H7 (cell line): ENCODE measurements around the gene OR51A2. TPM values are rescaled to one million over a fixed set of nuclear protein-coding genes. Genes with fewer than 3 reads are reported as not detected.
A peak's percentile ranks its signal among the peaks of the same experiment; 100 is the strongest.
"Not testable (repeated sequence)": the region's sequence is repeated elsewhere in the genome, so short reads cannot be mapped to it uniquely, and the experiment has no call there.

Source experiments
- DNase-seq: peaks from one replicate; pipeline ENCODE4 v3.0.0; 2012
- H3K27me3 ChIP-seq: 2 replicates; pipeline ENCODE4 v1.6.0; 2011; ENCODE audit warnings: mild to moderate bottlenecking, low read length; ENCODE audit not compliant: control insufficient read depth, insufficient read depth
- H3K36me3 ChIP-seq: replicated peaks from 2 replicates; pipeline ENCODE4 v1.5.1; 2011; ENCODE audit warnings: low read length; ENCODE audit not compliant: control insufficient read depth, insufficient read depth
- H3K4me3 ChIP-seq: 2 replicates; pipeline ENCODE4 v1.5.1; 2011; ENCODE audit warnings: low read depth, mild to moderate bottlenecking, control low read depth, low read length, moderate library complexity; ENCODE audit not compliant: insufficient read depth
- total RNA-seq: library from RNA; depleted of rRNA; stranded (reverse); fragments of >200 nt; shearing (Covaris generic); gene quantifications from 2 replicates; pipeline ENCODE4 v1.2.3, GENCODE V29; 2014; rRNA removed

OR51A2 gene, protein sequence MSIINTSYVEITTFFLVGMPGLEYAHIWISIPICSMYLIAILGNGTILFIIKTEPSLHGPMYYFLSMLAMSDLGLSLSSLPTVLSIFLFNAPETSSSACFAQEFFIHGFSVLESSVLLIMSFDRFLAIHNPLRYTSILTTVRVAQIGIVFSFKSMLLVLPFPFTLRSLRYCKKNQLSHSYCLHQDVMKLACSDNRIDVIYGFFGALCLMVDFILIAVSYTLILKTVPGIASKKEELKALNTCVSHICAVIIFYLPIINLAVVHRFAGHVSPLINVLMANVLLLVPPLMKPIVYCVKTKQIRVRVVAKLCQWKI
- not detected in 2 replicates for total RNA-seq

GRCh38 chr11:4955613-4956012, at the start of gene OR51A2:
Gene OR51A2 (minus strand): TSS chr11:4955713. CDS start chr11:4955713, 0 bp downstream.
- H3K4me3 ChIP-seq, H3K36me3 ChIP-seq, H3K27me3 ChIP-seq, DNase-seq: not testable (repeated sequence)

GRCh38 chr11:5004424-5005274, 49.1 kb upstream of the OR51A2 start:
- no peaks in the 10 kb centered on the region for H3K27me3 ChIP-seq
- no peaks in the 10 kb centered on the region for H3K36me3 ChIP-seq
- no peak overlapping the region for H3K4me3 ChIP-seq
- peak; percentile 4 for DNase-seq

DNA sequence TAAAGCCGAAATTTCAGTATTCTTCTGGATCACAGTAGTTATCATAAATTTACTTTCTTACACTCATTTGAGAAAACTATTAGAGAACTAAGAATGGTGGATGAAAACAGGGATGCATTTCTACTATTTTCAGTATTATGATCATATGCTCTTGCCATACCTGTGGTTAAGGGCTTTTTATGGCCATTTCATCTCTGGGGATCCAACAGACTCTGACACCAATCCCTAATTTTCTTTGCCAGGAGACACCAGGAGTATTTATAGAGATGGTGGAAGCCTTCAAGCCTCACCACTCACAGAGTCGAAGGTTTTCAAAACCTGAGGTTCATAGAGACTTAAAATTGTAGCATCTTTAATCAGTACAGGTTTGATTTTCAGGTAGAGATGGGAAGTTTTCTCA, 39.0 kb upstream of the OR51A2 start, which contains the start of gene OR51L1:
OR51L1 (plus strand) TSS at position 301 of the 400 bp plus-strand sequence. CDS start 4,132 bp downstream, outside the sequence.
- no peaks in the 10 kb centered on the region for H3K27me3 ChIP-seq
- no peak within 1 kb of the TSS for H3K4me3 ChIP-seq
- DNase-seq = no peak
- no peaks in the 10 kb centered on the region for H3K36me3 ChIP-seq

DNA sequence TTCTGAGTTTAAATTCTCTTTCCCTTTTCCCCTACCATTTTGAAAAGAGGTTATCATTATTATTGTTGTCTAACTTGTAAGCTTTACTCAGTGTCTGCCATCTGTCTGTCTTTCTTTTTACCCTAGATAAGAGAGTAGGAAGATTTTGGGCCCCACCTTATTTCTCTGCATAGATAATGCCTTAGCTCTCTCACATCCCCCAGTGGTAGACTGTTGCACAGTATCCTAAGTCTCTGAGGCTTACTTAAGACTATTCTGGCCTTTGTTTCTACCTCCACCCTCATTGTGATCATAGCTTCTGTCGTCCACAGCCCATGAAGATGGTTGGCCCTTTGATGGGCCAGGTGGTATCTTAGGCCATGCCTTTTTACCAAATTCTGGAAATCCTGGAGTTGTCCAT, 35.5 kb upstream of the OR51A2 start:
- Histone ChIP-seq H3K4me3 (no peak overlapping the region), H3K27me3 (no peaks in the 10 kb centered on the region), H3K36me3 (no peaks in the 10 kb centered on the region)
- DNase-seq = peak; percentile 3

GRCh38 chr11:4983841-4984240, 28.3 kb upstream of the OR51A2 start:
- H3K27me3 ChIP-seq = no peaks in the 10 kb centered on the region
- no peak for DNase-seq
- no peak overlapping the region for H3K4me3 ChIP-seq
- no peaks in the 10 kb centered on the region for H3K36me3 ChIP-seq

DNA sequence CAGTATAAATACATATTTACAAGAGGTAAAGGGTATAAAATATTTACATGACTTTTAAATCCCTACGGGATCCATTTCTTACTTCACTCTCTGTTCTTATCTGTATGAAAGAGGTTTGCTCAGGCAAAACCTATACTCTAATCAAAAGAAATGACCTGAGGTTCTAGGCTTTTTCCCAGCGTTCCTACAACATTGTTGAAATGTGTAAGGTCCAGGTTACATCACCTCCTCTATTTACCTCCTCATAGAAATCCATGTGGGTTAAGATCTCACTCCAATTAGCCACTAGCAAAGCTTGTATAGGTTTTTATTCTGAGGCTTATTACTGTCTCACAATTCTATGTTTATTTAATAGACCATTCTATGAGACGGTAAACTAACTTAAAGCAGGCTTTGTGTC, 27.2 kb upstream of the OR51A2 start:
- no peak for DNase-seq
- Histone ChIP-seq H3K27me3 (no peaks in the 10 kb centered on the region), H3K36me3 (no peaks in the 10 kb centered on the region), H3K4me3 (no peak overlapping the region)

GRCh38 chr11:4979036-4979435, 23.5 kb upstream of the OR51A2 start:
- Histone ChIP-seq H3K36me3 (no peaks in the 10 kb centered on the region), H3K27me3 (no peaks in the 10 kb centered on the region), H3K4me3 (no peak overlapping the region)
- no peak for DNase-seq

DNA sequence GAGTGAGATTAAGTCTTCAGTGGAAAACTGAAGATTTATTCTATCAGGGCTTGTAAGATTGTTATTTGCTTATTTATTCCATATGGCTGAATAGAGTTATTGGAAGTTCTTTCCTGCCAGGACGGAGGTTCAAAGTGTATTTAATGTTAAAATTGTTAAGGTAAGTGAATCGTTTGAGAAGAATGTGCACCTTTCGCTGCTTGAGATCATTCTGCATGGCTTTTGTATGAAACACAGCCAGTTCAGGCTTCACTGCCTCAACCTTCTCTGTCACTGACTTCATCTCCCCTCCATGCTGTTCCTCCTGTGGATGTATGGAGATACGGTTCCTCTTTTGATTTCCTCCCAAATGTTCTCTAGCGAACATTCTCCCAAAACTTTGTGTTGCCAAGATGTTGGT, 19.9 kb upstream of the OR51A2 start:
- Histone ChIP-seq H3K4me3 (no peak overlapping the region), H3K27me3 (no peaks in the 10 kb centered on the region), H3K36me3 (no peaks in the 10 kb centered on the region)
- DNase-seq = no peak

- Histone ChIP-seq H3K36me3 (no peaks in the 10 kb centered on the region), H3K27me3 (no peaks in the 10 kb centered on the region), H3K4me3 (no peak overlapping the region)
- no peak for DNase-seq
Measured at GRCh38 chr11:4962816-4963215, 7.3 kb upstream of the OR51A2 start.

DNA sequence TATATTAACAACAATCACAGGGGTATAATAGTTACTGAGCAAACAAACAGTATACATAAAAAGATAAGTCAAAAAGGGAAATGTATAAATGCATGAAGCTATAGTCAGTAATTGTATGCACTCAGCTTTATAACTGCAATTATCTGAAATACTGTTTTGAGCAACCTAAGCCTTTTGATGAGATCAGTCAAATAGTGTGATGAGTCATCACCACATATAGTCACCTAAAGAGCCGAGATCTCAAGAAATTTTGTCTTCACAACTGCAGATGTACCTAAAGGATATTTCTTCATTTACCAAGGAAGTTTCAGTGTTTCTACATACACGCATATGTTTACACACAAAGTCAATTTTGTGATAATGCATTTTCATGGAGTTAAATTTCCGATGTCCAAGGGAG, 5.4 kb upstream of the OR51A2 start:
- Histone ChIP-seq H3K27me3 (no peaks in the 10 kb centered on the region), H3K36me3 (no peaks in the 10 kb centered on the region), H3K4me3 (no peak overlapping the region)
- DNase-seq = no peak

GRCh38 chr11:4957396-4957795, 1.9 kb upstream of the OR51A2 start:
- Histone ChIP-seq H3K36me3 (no peaks in the 10 kb centered on the region), H3K4me3 (no peak overlapping the region), H3K27me3 (no peaks in the 10 kb centered on the region)
- DNase-seq = no peak

- no peak for DNase-seq
- no peak within 1 kb of the TSS for H3K4me3 ChIP-seq
- H3K36me3 ChIP-seq = no peaks in the 10 kb centered on the region
- no peaks in the 10 kb centered on the region for H3K27me3 ChIP-seq
Measured at GRCh38 chr11:4947505-4947904, 8.0 kb downstream of the OR51A2 start, which contains the start of gene OR51A4. Gene OR51A4 (minus strand): TSS chr11:4947605. CDS start chr11:4947100, 505 bp downstream.

DNA sequence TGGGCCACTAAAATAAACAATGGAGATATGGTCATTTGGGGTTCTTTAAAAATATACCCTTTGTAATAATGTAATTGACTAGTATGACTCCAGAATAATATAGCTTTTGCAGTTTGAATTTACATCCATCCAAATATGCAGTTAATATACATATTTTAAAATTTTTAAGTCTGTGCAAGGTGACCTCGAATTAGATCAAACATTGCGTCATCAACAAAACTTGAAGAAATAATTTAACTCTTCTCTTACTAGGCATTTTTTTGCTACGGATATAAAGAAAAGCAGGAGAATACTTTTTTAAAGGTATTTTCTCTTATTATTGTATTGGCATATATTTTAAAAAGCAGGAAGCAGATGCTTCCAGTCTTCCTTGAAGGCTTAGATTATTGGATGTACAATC, 18.8 kb downstream of the OR51A2 start:
- no peak overlapping the region for H3K4me3 ChIP-seq
- H3K36me3 ChIP-seq = no peaks in the 10 kb centered on the region
- H3K27me3 ChIP-seq = no peaks in the 10 kb centered on the region
- DNase-seq = no peak

DNA sequence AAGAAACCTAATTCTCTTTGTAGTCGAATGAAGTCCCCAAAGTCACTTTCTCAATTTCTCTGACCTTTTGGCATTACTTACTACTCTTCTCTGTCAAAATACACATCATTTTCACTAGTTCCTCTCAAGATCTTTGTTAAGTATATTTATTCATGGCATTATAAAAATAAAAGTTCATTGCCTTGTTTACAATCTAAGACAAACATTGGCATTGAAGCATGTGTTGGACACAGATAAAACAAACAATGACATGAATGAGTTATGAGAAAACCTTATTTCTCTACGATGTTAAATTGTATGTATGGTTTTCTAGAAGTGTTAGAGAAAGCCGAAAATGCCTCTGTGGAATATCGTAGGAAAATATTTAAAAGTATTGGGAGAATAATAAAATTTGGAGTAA, 22.8 kb downstream of the OR51A2 start:
- Histone ChIP-seq H3K4me3 (no peak overlapping the region), H3K27me3 (no peaks in the 10 kb centered on the region), H3K36me3 (no peaks in the 10 kb centered on the region)
- no peak for DNase-seq

GRCh38 chr11:4926608-4927007, 28.9 kb downstream of the OR51A2 start:
- DNase-seq = no peak
- H3K4me3 ChIP-seq = no peak overlapping the region
- no peaks in the 10 kb centered on the region for H3K27me3 ChIP-seq

More at GRCh38 chr11:4926608-4927007, 28.9 kb downstream of the OR51A2 start:
- no peaks in the 10 kb centered on the region for H3K36me3 ChIP-seq
